Natural killer cell (primary cell): Measurements from ENCODE around the gene CPZ. TPM values are rescaled to one million over a fixed set of nuclear protein-coding genes. Genes with fewer than 3 reads are reported as not detected.

Experiments
- ATAC-seq, 3 donors: fragments of 150-1000 bp in 2 of 3; fragments of 200-7000 bp in 1 of 3; cut with Tn5 transposase; 1 replicate in 1 of 3; 2 replicates in 2 of 3; pipeline ENCODE4 v1.10.0; 2021; ENCODE audit warnings: mild to moderate bottlenecking in 2 of 3, moderate library complexity in 2 of 3
- DNase-seq, 2 donors: peaks; one replicate each; pipeline versions ENCODE4 v3.0.0 to v3.0.0-alpha.2; 2013 to 2021; ENCODE audit warnings: mixed read lengths in 1 of 2
- H3K27ac ChIP-seq: one replicate; pipeline ENCODE4 v1.5.1; 2013; ENCODE audit warnings: mild to moderate bottlenecking, low read length
- H3K27me3 ChIP-seq: one replicate; pipeline ENCODE4 v1.6.1; 2013; ENCODE audit warnings: low read length; ENCODE audit not compliant: control insufficient read depth, insufficient read depth
- H3K36me3 ChIP-seq: one replicate; pipeline ENCODE4 v1.6.1; 2013; ENCODE audit warnings: low read length; ENCODE audit not compliant: control insufficient read depth, insufficient read depth
- H3K4me1 ChIP-seq: one replicate; pipeline ENCODE4 v1.6.1; 2013; ENCODE audit warnings: low read length; ENCODE audit not compliant: control insufficient read depth, insufficient read depth
- H3K4me3 ChIP-seq: one replicate; pipeline ENCODE4 v1.5.1; 2013; ENCODE audit warnings: low read length
- H3K9me3 ChIP-seq: one replicate; pipeline ENCODE4 v1.6.1; 2013; ENCODE audit warnings: low read length; ENCODE audit not compliant: control insufficient read depth, insufficient read depth
- H3K27ac Mint-ChIP-seq, 2 donors: one replicate each; pipeline ENCODE4 v1.8.0; 2022; ENCODE audit warnings: mild to moderate bottlenecking in 2 of 2, mixed read lengths in 2 of 2, moderate library complexity in 1 of 2
- H3K27me3 Mint-ChIP-seq, 2 donors: one replicate each; pipeline ENCODE4 v1.8.0; 2022; ENCODE audit warnings: low read depth in 2 of 2, mixed read lengths in 2 of 2
- H3K36me3 Mint-ChIP-seq: one replicate; pipeline ENCODE4 v1.8.0; 2022; ENCODE audit warnings: mixed read lengths
- H3K4me1 Mint-ChIP-seq, 2 donors: one replicate each; pipeline ENCODE4 v1.8.0; 2022; ENCODE audit warnings: mixed read lengths in 2 of 2
- H3K4me3 Mint-ChIP-seq: one replicate; pipeline ENCODE4 v1.8.0; 2022; ENCODE audit warnings: mild to moderate bottlenecking, moderate library complexity, mixed read lengths
- H3K9me3 Mint-ChIP-seq, 2 donors: one replicate each; pipeline ENCODE4 v1.8.0; 2022; ENCODE audit warnings: mixed read lengths in 2 of 2
- CTCF ChIP-seq: fragments of 200-600 bp; IDR thresholded peaks from one replicate; pipeline ENCODE4 v1.8.0; 2022; ENCODE audit warnings: antibody characterized with exemption
- WGBS: methylation state at CpG from one replicate; pipeline ENCODE4 v1.1.7; 2013; ENCODE audit warnings: missing lambda C conversion rate; ENCODE audit not compliant: insufficient coverage; 5-methylcytosine and 5-hydroxymethylcytosine counted together
- intact Hi-C: fragments of 100-400 bp; cut with micrococcal nuclease; formaldehyde crosslinking; loops from one replicate; pipeline ENCODE4 v1.14.2; 2022
- total RNA-seq, 4 donors: library from RNA; stranded (reverse); fragments of 120-200 nt in 1 of 4; gene quantifications; one replicate each; pipeline versions ENCODE4 v1.2.3 to v1.2.4, GENCODE V29; 2013 to 2022

The CPZ gene
- total RNA-seq, 3 donors from 2014 or later (not counting 1 experiment from before 2014, with no cell fraction given), result not detected

GRCh38 chr4:8597319-8597718, 4.8 kb downstream of the CPZ start:
- Mint-ChIP-seq H3K27me3 (peaks cover 15 to 16% of the 10 kb centered on the region in 2 donors), H3K4me3 (no peak overlapping the region), H3K9me3 (no peaks in the 10 kb centered on the region), H3K4me1 (no peaks in the 10 kb centered on the region), H3K27ac (no peak overlapping the region), H3K36me3 (no peaks in the 10 kb centered on the region)
- WGBS, result 87% methylated on average over 13 of the region's 13 CpGs
- H3K9me3 ChIP-seq, result no peaks in the 10 kb centered on the region
- no peak for ATAC-seq
- H3K4me3 ChIP-seq, result no peak overlapping the region
- H3K4me1 ChIP-seq, result no peaks in the 10 kb centered on the region
- no peak for DNase-seq
- no peaks in the 10 kb centered on the region for H3K36me3 ChIP-seq
- no peak for TF ChIP-seq CTCF
- intact Hi-C loops, result no loop called here
- no peak overlapping the region for H3K27ac ChIP-seq
- H3K27me3 ChIP-seq, result peaks cover 8% of the 10 kb centered on the region

GRCh38 chr4:8597791-8598190, 5.2 kb downstream of the CPZ start:
- Histone ChIP-seq H3K27ac (no peak overlapping the region), H3K4me1 (no peaks in the 10 kb centered on the region), H3K27me3 (peaks cover 7% of the 10 kb centered on the region), H3K9me3 (no peaks in the 10 kb centered on the region), H3K4me3 (no peak overlapping the region), H3K36me3 (no peaks in the 10 kb centered on the region)
- Mint-ChIP-seq H3K27me3 (peaks cover 15 to 16% of the 10 kb centered on the region in 2 donors), H3K4me3 (no peak overlapping the region), H3K36me3 (no peaks in the 10 kb centered on the region), H3K27ac (no peak overlapping the region), H3K4me1 (no peaks in the 10 kb centered on the region), H3K9me3 (no peaks in the 10 kb centered on the region)
- intact Hi-C loops, result no loop called here
- 89% methylated on average over 13 of the region's 15 CpGs for WGBS
- DNase-seq (no peak), ATAC-seq (no peak)
- no peak for TF ChIP-seq CTCF

- no peak overlapping the region for H3K27ac ChIP-seq
- no peak for ATAC-seq
- H3K36me3 Mint-ChIP-seq, result no peaks in the 10 kb centered on the region
- H3K4me3 ChIP-seq, result no peak overlapping the region
- H3K27me3 Mint-ChIP-seq, result peaks cover 12% of the 10 kb centered on the region in 2 donors
- WGBS, result 78% methylated on average over 19 of the region's 19 CpGs
- no peak for TF ChIP-seq CTCF
- no peaks in the 10 kb centered on the region for H3K4me1 ChIP-seq
- H3K4me3 Mint-ChIP-seq, result no peak overlapping the region
- H3K4me1 Mint-ChIP-seq, result no peaks in the 10 kb centered on the region
- no peaks in the 10 kb centered on the region for H3K36me3 ChIP-seq
- no peak overlapping the region for H3K27ac Mint-ChIP-seq
- H3K9me3 Mint-ChIP-seq, result no peaks in the 10 kb centered on the region
- H3K9me3 ChIP-seq, result no peaks in the 10 kb centered on the region
- intact Hi-C loops, result no loop called here
- DNase-seq, result no peak
- H3K27me3 ChIP-seq, result peaks cover 2% of the 10 kb centered on the region
These were observed 6.0 kb downstream of the CPZ start for GRCh38 chr4:8598391-8599090.

- H3K36me3 ChIP-seq, result no peaks in the 10 kb centered on the region
- no peak for DNase-seq
- H3K4me1 ChIP-seq, result no peaks in the 10 kb centered on the region
- H3K9me3 Mint-ChIP-seq, result no peaks in the 10 kb centered on the region
- H3K27ac Mint-ChIP-seq, result no peak overlapping the region
- no peaks in the 10 kb centered on the region for H3K36me3 Mint-ChIP-seq
- intact Hi-C loops, result no loop called here
- no peaks in the 10 kb centered on the region for H3K9me3 ChIP-seq
- H3K4me3 Mint-ChIP-seq, result no peak overlapping the region
- ATAC-seq, result no peak
- TF ChIP-seq CTCF, result no peak
- peaks cover 2% of the 10 kb centered on the region for H3K27me3 ChIP-seq
- 76% methylated on average over 8 of the region's 8 CpGs for WGBS
- no peaks in the 10 kb centered on the region for H3K4me1 Mint-ChIP-seq
- peaks cover 7% of the 10 kb centered on the region in 2 donors for H3K27me3 Mint-ChIP-seq
- H3K27ac ChIP-seq, result no peak overlapping the region
- H3K4me3 ChIP-seq, result no peak overlapping the region
These were observed 6.5 kb downstream of the CPZ start for GRCh38 chr4:8599091-8599460.
